ENCODE data around the gene SDCCAG8. TPM values are rescaled to one million over a fixed set of nuclear protein-coding genes. Genes with fewer than 3 reads are reported as not detected.

Gene SDCCAG8
- polyA plus RNA-seq, 3 donors: 33.2 to 34.4 (median 33.4) TPM

GRCh38 chr1:243421784-243422183 lies 165.9 kb downstream of the SDCCAG8 start:
- no peaks in the 10 kb centered on the region for H4K20me1 ChIP-seq (ENCODE audit: insufficient read depth, low read length)
- H3K27ac Mint-ChIP-seq: peak overlapping the region in 6 of 7 donors; percentile 58 to 90 (median 76)
- TF ChIP-seq CTCF (IDR thresholded peaks at IDR 0.05): no peak
- H3K4me1 ChIP-seq (ENCODE audit: control insufficient read depth in 1 of 2, insufficient read depth in 2 of 2, low read length in 2 of 2): peaks cover 23 to 29% of the 10 kb centered on the region in 2 donors
- H3K36me3 ChIP-seq (replicated peaks in 1 of 2; ENCODE audit: control insufficient read depth in 1 of 2, insufficient read depth in 2 of 2, low read length in 2 of 2): peaks cover 0 to 17% of the 10 kb centered on the region in 2 donors
- peak overlapping the region; percentile 33 for H3K9ac ChIP-seq (ENCODE audit: insufficient read depth, low read length, poor library complexity, severe bottlenecking)
- H3K27me3 ChIP-seq (ENCODE audit: control insufficient read depth in 2 of 2, insufficient read depth in 2 of 2, low read length in 2 of 2): no peaks in the 10 kb centered on the region
- H3K9me3 ChIP-seq (replicated peaks in 1 of 2; ENCODE audit: control insufficient read depth in 1 of 2, insufficient read depth in 1 of 2, low read length in 2 of 2): no peaks in the 10 kb centered on the region
- no peaks in the 10 kb centered on the region for H3K79me2 ChIP-seq (ENCODE audit: insufficient read depth, low read length)
- intact Hi-C loops (cut with micrococcal nuclease): no loop called here
- peak overlapping the region; percentile 58 for H3K4me2 ChIP-seq (replicated peaks; ENCODE audit: extremely low read depth, low read length, poor library complexity, severe bottlenecking)
- no peaks in the 10 kb centered on the region for H3K9me3 Mint-ChIP-seq
- DNase-seq: peak; percentile 25 to 29 (median 27)
- H3K4me3 Mint-ChIP-seq: peak overlapping the region; percentile 69 to 77
- peak overlapping the region; percentile 17 to 73 for H3K27ac ChIP-seq (ENCODE audit: low read depth in 1 of 2, low read length in 2 of 2)
- peak overlapping the region; percentile 27 to 57 (median 53) for H3K4me3 ChIP-seq (replicated peaks in 1 of 3; ENCODE audit: low read depth in 2 of 3, low read length in 3 of 3)
- H3K4me1 Mint-ChIP-seq: peaks cover 26% of the 10 kb centered on the region
- H3K36me3 Mint-ChIP-seq: peaks cover 21 to 24% of the 10 kb centered on the region in 2 donors
- H3K27me3 Mint-ChIP-seq (ENCODE audit: low read depth in 3 of 3): no peaks in the 10 kb centered on the region
- peak overlapping the region; percentile 57 for H2AFZ ChIP-seq (ENCODE audit: insufficient read depth, low read depth, low read length, poor library complexity, severe bottlenecking)
- WGBS (ENCODE audit: insufficient coverage): 0% methylated on average over 2 of the region's 6 CpGs

GRCh38 chr1:243422362-243422761 lies 166.5 kb downstream of the SDCCAG8 start:
- H3K27me3 ChIP-seq (ENCODE audit: control insufficient read depth in 2 of 2, insufficient read depth in 2 of 2, low read length in 2 of 2): no peaks in the 10 kb centered on the region
- peaks cover 0 to 22% of the 10 kb centered on the region in 2 donors for H3K36me3 ChIP-seq (replicated peaks in 1 of 2; ENCODE audit: control insufficient read depth in 1 of 2, insufficient read depth in 2 of 2, low read length in 2 of 2)
- no peaks in the 10 kb centered on the region for H3K9me3 ChIP-seq (replicated peaks in 1 of 2; ENCODE audit: control insufficient read depth in 1 of 2, insufficient read depth in 1 of 2, low read length in 2 of 2)
- no CpG with 5 or more reads among the region's 2 CpGs for WGBS (ENCODE audit: insufficient coverage)
- Mint-ChIP-seq H3K4me1 (peaks cover 26% of the 10 kb centered on the region), H3K4me3 (peak overlapping the region in 1 of 2 donors; percentile 77), H3K27me3 (ENCODE audit: low read depth in 3 of 3) (no peaks in the 10 kb centered on the region), H3K9me3 (no peaks in the 10 kb centered on the region), H3K36me3 (peaks cover 23 to 26% of the 10 kb centered on the region in 2 donors), H3K27ac (peak overlapping the region in 3 of 7 donors; percentile 58 to 90 (median 68))
- no peaks in the 10 kb centered on the region for H3K79me2 ChIP-seq (ENCODE audit: insufficient read depth, low read length)
- intact Hi-C loops (cut with micrococcal nuclease): no loop called here
- no peak for TF ChIP-seq CTCF (IDR thresholded peaks at IDR 0.05)
- H3K4me3 ChIP-seq (replicated peaks in 1 of 3; ENCODE audit: low read depth in 2 of 3, low read length in 3 of 3): no peak overlapping the region
- no peaks in the 10 kb centered on the region for H4K20me1 ChIP-seq (ENCODE audit: insufficient read depth, low read length)
- no peak for DNase-seq
- peak overlapping the region; percentile 58 for H3K4me2 ChIP-seq (replicated peaks; ENCODE audit: extremely low read depth, low read length, poor library complexity, severe bottlenecking)
- H2AFZ ChIP-seq (ENCODE audit: insufficient read depth, low read depth, low read length, poor library complexity, severe bottlenecking): no peak overlapping the region
- H3K9ac ChIP-seq (ENCODE audit: insufficient read depth, low read length, poor library complexity, severe bottlenecking): peak overlapping the region; percentile 33
- H3K4me1 ChIP-seq (ENCODE audit: control insufficient read depth in 1 of 2, insufficient read depth in 2 of 2, low read length in 2 of 2): peaks cover 23 to 29% of the 10 kb centered on the region in 2 donors
- no peak overlapping the region for H3K27ac ChIP-seq (ENCODE audit: low read depth in 1 of 2, low read length in 2 of 2)

Data from CD14-positive monocyte (primary cell).